ENCODE measurements around the gene CROT. TPM values are rescaled to one million over a fixed set of nuclear protein-coding genes. Genes with fewer than 3 reads are reported as not detected.

Gene CROT
- polyA plus RNA-seq, 2 of the 4 experiments (the other 2 are of a cell fraction) = 12.3 to 18.2 TPM

DNA sequence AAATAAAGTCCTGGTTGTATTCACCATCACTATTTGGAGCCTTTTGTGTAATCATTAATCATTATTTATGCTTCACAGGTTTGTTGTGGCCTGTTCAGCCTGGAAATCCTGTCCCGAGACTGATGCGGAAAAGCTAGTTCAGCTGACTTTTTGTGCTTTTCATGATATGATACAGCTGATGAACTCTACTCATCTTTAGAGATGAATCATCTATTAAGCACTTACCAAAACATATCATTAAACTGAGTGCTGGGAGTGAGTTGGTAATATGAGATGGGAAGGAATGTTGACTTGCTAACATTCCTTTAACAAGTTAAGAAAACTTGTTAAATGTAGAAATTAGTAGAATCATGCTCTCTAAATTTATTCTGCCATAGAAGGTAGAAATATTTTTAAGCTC lies 53.0 kb downstream of the CROT start:
- ATAC-seq = no peak
- Histone ChIP-seq H3K4me1 (peaks cover 6% of the 10 kb centered on the region; the same call in 2 of the 3 replicates), H3K9me3 (no peaks in the 10 kb centered on the region), H3K4me2 (no peak overlapping the region), H3K27ac (no peak overlapping the region), H3K4me3 (no peak overlapping the region)
- peak; percentile 7 for FAIRE-seq
- no peak for TF ChIP-seq TFCP2L1 (CRISPR knock-in tag; IDR thresholded peaks at IDR 0.05)
- TF ChIP-seq HOXA7 (CRISPR knock-in tag; IDR thresholded peaks at IDR 0.05) = no peak
- TF ChIP-seq RARB (CRISPR knock-in tag; IDR thresholded peaks at IDR 0.05) = no peak
- 96% methylated on average over 2 of the region's 2 CpGs for WGBS (ENCODE audit: missing lambda C conversion rate)
- ChIA-PET CTCF (interaction anchor here (3.3 kb wide), 1 partner anchor 17 kb away, joined by 18 read pairs; no protein-coding TSS in a partner anchor), POLR2A (interaction anchor here (0.7 kb wide), 1 partner anchor 116 kb away, joined by 3 read pairs; no protein-coding TSS in a partner anchor)
- DNase-seq (ENCODE audit: low read depth in 1 of 2, low spot score in 1 of 2) = no peak

DNA sequence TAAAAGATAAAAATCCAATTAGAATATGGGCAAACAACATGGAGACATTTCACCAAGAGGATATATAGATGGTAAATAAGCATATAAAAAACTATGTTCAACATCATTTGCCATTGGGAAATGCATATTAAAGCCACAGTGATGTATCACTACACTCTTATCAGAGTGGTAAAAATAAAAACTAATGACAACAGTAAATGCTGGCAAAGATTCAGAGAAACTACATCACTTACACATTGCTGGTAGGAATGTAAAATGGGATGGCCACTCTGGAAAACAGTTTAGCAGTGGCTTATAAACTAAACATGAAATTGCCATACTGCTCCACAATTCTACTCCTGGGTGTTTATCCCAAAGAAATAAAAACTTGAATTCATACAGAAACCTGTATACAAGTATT lies 59.2 kb downstream of the CROT start:
- H3K4me2 ChIP-seq = no peak overlapping the region
- TF ChIP-seq MYC (IDR thresholded peaks at IDR 0.05; ENCODE audit: borderline replicate concordance, low read length) (no peak), ZC3H11A (IDR thresholded peaks at IDR 0.05) (no peak), KDM1A (IDR thresholded peaks at IDR 0.05; ENCODE audit: low read depth) (no peak), RARB (CRISPR knock-in tag; IDR thresholded peaks at IDR 0.05) (no peak), EHMT2 (IDR thresholded peaks at IDR 0.05; ENCODE audit: low read depth) (no peak), RFX5 (IDR thresholded peaks at IDR 0.05) (no peak), CHD2 (IDR thresholded peaks at IDR 0.05; ENCODE audit: low read length, partially characterized antibody) (no peak), POLR2A (IDR thresholded peaks at IDR 0.05; ENCODE audit: low read length) (no peak), CBX8 (IDR thresholded peaks at IDR 0.05) (no peak), NFE2L2 (conservative IDR thresholded peaks at IDR 0.05; ENCODE audit: low read length) (no peak), HOXA7 (CRISPR knock-in tag; IDR thresholded peaks at IDR 0.05) (no peak), TFCP2L1 (CRISPR knock-in tag; IDR thresholded peaks at IDR 0.05) (no peak), TP53 (CRISPR knock-in tag; IDR thresholded peaks at IDR 0.05) (no peak)
- TF ChIP-seq, protein P1, sequence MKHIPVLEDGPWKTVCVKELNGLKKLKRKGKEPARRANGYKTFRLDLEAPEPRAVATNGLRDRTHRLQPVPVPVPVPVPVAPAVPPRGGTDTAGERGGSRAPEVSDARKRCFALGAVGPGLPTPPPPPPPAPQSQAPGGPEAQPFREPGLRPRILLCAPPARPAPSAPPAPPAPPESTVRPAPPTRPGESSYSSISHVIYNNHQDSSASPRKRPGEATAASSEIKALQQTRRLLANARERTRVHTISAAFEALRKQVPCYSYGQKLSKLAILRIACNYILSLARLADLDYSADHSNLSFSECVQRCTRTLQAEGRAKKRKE (CRISPR knock-in tag; IDR thresholded peaks at IDR 0.05; ENCODE audit: low read depth) = no peak
- TF ChIP-seq, protein P2, sequence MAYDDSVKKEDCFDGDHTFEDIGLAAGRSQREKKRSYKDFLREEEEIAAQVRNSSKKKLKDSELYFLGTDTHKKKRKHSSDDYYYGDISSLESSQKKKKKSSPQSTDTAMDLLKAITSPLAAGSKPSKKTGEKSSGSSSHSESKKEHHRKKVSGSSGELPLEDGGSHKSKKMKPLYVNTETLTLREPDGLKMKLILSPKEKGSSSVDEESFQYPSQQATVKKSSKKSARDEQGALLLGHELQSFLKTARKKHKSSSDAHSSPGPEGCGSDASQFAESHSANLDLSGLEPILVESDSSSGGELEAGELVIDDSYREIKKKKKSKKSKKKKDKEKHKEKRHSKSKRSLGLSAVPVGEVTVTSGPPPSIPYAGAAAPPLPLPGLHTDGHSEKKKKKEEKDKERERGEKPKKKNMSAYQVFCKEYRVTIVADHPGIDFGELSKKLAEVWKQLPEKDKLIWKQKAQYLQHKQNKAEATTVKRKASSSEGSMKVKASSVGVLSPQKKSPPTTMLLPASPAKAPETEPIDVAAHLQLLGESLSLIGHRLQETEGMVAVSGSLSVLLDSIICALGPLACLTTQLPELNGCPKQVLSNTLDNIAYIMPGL (CRISPR knock-in tag; IDR thresholded peaks at IDR 0.05; ENCODE audit: borderline replicate concordance) = no peak
- TF ChIP-seq, protein P3, sequence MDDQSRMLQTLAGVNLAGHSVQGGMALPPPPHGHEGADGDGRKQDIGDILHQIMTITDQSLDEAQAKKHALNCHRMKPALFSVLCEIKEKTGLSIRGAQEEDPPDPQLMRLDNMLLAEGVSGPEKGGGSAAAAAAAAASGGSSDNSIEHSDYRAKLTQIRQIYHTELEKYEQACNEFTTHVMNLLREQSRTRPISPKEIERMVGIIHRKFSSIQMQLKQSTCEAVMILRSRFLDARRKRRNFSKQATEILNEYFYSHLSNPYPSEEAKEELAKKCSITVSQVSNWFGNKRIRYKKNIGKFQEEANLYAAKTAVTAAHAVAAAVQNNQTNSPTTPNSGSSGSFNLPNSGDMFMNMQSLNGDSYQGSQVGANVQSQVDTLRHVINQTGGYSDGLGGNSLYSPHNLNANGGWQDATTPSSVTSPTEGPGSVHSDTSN (IDR thresholded peaks at IDR 0.05) = no peak
- TF ChIP-seq, protein P4, sequence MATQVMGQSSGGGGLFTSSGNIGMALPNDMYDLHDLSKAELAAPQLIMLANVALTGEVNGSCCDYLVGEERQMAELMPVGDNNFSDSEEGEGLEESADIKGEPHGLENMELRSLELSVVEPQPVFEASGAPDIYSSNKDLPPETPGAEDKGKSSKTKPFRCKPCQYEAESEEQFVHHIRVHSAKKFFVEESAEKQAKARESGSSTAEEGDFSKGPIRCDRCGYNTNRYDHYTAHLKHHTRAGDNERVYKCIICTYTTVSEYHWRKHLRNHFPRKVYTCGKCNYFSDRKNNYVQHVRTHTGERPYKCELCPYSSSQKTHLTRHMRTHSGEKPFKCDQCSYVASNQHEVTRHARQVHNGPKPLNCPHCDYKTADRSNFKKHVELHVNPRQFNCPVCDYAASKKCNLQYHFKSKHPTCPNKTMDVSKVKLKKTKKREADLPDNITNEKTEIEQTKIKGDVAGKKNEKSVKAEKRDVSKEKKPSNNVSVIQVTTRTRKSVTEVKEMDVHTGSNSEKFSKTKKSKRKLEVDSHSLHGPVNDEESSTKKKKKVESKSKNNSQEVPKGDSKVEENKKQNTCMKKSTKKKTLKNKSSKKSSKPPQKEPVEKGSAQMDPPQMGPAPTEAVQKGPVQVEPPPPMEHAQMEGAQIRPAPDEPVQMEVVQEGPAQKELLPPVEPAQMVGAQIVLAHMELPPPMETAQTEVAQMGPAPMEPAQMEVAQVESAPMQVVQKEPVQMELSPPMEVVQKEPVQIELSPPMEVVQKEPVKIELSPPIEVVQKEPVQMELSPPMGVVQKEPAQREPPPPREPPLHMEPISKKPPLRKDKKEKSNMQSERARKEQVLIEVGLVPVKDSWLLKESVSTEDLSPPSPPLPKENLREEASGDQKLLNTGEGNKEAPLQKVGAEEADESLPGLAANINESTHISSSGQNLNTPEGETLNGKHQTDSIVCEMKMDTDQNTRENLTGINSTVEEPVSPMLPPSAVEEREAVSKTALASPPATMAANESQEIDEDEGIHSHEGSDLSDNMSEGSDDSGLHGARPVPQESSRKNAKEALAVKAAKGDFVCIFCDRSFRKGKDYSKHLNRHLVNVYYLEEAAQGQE (IDR thresholded peaks at IDR 0.05) = no peak
- TF ChIP-seq, protein P5, sequence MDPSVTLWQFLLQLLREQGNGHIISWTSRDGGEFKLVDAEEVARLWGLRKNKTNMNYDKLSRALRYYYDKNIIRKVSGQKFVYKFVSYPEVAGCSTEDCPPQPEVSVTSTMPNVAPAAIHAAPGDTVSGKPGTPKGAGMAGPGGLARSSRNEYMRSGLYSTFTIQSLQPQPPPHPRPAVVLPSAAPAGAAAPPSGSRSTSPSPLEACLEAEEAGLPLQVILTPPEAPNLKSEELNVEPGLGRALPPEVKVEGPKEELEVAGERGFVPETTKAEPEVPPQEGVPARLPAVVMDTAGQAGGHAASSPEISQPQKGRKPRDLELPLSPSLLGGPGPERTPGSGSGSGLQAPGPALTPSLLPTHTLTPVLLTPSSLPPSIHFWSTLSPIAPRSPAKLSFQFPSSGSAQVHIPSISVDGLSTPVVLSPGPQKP (IDR thresholded peaks at IDR 0.05; ENCODE audit: low read depth, low read length) = no peak
- POLR2A ChIA-PET = no interaction called here
- H3K9me3 ChIP-seq = no peaks in the 10 kb centered on the region
- H3K27ac ChIP-seq = no peak overlapping the region
- FAIRE-seq = no peak
- CTCF ChIA-PET = interaction anchor here (2.0 to 2.4 kb wide), 2 partner anchors 9 to 11 kb away, joined by 7 to 9 read pairs; no protein-coding TSS in a partner anchor
- no peak overlapping the region for H3K4me3 ChIP-seq
- no peak for DNase-seq (ENCODE audit: low read depth in 1 of 2, low spot score in 1 of 2)
- ATAC-seq = no peak
- no peaks in the 10 kb centered on the region for H3K4me1 ChIP-seq
